HG03175 (cell line): ENCODE data around the gene SNRPB.

ENCODE experiments used
- ATAC-seq: cut with Tn5 transposase; IDR thresholded peaks from one replicate; pipeline ENCODE4 v1.9.1; 2021; ENCODE audit warnings: mild to moderate bottlenecking, moderate library complexity; ENCODE audit not compliant: unreplicated experiment

The SNRPB gene

DNA sequence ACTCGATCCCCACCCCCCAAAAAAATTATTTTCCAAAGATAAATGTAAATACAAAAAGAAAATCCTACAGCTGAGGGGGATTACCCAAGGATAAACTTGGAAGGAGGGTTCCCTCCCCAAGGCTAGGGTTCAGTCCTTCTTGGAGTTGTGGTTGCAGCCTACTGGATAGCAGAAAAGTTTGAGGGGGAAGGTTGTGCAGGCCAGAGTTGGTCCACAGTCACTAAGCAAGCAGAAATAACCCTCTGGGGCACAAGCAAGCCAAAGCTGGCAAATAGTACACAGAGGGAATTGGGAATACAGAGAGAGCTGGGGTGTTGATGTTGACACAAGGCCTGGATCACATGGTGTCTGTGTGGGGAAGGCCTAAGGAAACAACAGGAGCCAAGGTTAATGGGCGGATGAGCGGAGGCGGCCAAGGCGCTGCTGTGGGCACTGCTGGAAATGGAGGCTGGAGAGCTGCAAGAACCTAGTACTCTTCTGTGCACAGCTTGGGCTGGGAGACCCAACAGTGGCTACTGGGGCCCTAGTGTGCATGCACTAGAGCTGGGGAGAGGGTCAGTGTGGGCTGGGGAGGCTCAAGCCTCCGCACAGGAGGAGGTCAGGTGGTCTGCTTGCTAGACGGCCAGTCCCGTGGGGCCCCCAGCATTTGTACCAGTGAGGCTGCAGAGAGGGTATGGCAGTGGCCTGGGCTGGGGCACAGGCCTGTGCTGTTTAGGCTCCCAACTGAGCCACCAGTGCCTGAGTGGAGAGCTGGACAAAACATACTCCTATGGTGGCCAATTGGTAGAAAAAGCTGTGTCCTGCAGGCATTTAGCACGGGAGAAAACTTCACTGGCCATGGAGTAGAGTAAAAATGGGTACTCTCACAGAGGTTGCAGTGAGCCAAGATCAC lies 5.5 kb upstream of the SNRPB start:
- ATAC-seq: no peak

- no peak for ATAC-seq
These were observed 2.9 kb upstream of the SNRPB start for GRCh38 chr20:2473516-2473915.

- peak; percentile 33 for ATAC-seq
These were observed 582 bp downstream of the SNRPB start for GRCh38 chr20:2469991-2470422.

DNA sequence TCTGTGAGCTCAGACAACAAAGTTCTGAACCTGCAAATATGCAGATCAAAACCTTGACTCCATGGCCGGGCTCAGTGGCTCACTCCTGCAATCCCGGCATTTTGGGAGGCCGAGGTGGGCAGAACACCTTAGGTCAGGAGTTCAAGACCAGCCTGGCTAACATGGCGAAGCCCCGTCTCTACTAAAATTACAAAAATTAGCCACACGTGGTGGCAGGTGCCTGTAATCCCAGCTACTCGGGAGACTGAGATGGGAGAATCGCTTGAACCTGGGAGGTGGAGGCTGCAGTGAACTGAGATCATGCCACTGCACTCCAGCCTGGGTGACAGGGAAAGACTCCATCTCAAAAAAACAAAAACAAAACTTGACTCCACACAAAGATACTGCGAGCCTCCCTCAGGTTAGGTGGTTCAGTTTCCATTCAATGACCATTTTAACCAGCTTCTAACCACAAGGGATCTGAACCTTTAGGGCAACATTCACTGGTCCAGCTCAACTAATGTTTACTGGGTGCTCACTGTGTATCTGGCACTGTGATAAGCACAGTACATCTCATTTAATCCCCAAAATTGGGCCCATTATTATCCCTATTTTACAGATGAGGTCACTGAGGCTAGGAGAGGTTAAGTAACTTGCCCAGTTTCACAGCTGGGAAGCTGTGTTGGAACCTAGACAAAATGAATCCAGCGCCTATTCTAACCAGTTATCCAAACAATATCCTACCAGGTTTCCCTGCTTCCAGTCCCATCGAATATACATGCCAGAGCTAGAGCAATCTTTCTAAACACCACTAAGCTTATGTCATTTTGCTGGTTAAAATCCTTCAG lies 1.8 kb downstream of the SNRPB start:
- no peak for ATAC-seq

GRCh38 chr20:2467412-2467811 lies 3.2 kb downstream of the SNRPB start:
- no peak for ATAC-seq

- no peak for ATAC-seq
These were observed 5.5 kb downstream of the SNRPB start for GRCh38 chr20:2465100-2465499.

GRCh38 chr20:2463616-2464365 lies 6.8 kb downstream of the SNRPB start:
- no peak for ATAC-seq

DNA sequence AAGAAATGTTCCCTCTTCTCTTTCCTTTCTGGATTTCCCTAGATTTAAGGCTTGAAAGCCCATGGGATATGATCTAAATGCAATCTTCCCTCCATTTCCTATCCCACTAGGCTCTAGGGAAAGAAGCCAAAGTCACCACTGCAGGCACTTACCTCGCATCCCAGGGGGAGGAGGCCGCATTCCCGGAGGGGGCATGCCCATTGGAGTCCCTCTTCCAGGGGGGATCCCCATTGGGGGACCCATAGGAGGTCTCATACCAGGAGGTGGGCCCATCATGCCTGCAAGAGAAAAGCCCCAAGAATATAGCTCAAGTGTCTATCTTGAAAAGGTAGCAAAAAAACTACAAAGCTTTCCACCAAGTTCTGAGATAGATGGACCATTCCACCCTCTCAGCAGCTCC lies 8.1 kb downstream of the SNRPB start:
- ATAC-seq: no peak

GRCh38 chr20:2460752-2461424 lies 9.7 kb downstream of the SNRPB start:
- ATAC-seq: no peak

DNA sequence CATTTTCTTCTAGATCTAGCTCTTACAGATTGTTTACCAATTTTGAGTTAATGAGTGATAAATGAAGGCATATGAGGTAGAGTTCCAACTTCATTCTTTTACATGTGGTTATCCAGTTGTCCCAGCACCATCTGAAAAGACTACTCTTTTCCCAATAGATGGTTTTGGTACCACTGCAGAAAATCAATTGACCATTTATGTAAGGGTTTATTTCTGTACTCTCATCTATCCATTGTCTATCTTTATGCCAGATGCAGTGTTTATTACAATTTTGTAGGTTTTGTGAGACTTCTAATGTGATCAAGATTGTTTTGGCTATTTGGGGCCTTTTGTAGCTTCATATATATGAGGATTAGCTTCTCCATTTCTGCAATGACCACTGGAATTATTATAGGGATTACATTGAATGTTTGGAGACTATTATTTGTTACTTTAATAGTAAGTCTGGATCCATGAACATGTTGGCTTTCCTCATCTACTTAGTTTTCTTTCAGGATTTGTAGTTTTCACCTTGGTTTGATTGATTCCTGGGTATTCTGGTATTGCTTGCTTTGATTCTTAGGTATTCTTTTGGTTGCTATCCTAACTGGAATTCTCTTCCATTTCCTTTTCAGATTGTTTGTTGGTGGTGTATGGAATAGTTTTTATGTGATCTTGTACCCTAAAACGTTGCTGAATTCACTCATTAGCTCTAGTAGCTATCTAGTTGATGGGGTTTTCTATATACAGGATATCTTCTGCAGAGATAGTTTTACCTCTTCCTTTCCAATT lies 10.4 kb downstream of the SNRPB start:
- ATAC-seq: no peak

DNA sequence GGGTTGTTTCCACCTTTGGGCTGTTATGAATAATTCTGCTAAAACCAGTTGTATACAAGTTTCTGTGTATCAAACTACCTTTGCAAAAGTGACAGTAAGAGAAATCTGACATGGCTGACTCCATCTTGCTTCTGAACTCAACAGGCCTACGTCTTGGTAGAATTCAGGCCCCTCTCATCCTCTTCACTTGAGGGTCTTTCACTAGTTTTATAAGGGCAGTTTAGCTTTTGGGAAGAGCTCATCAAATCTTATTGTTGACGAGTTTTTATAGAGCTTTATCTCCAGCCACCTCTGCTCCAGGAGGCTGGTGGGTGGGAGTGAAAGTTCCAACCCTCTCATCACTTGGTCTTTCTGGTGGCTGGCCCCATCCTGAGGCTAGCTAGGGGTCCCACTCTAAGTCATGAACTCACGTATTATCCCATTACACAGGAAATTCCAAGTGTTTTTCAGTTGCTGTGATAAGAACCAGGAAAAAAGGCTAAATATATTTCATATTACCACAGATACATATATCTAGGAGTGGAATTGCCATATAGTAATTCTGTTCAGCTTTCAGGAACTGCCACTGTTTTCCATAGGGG lies 11.6 kb downstream of the SNRPB start:
- no peak for ATAC-seq

GRCh38 chr20:2455771-2456497 lies 14.7 kb downstream of the SNRPB start:
- no peak for ATAC-seq

DNA sequence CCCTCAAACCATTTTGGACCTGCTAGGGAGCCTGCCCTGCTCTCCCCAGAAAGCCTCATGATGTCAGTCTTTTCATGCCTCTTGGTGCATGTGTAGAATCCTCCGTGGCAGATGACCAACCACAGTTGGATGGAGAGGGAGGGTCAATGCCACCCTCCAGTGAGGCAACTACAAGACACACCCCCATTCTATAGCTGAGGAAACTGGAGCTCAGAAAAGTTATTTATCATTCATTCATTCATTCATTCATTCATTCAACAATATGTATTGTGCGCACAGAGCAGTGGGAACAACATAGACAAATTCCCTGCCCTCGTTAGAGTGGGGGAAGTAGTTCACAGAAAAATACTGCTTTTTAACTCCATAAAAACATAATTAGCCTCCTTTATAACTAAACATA lies 16.8 kb downstream of the SNRPB start:
- no peak for ATAC-seq

GRCh38 chr20:2451939-2452732 lies 18.5 kb downstream of the SNRPB start:
- no peak for ATAC-seq

DNA sequence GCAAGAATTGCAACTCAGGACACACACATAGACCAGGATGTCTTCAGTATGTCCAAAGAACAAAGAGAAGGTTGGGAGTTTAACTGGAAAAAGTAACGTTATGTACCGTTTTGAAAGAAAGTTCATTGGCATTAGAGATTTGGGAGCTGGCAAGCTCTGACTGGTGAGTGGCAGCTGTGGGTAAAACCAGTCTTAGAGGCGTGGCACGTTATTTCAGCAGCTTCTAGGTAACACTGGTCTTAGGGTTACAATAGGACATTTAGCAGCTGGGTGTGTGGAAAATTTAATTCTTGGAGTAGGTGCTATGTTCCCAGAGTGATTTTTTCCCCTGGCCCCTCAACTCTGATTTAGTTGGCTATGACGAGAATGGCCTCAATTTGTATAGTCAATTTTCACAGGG lies 19.2 kb downstream of the SNRPB start:
- ATAC-seq: no peak

GRCh38 chr20:2449386-2449785 lies 21.2 kb downstream of the SNRPB start:
- ATAC-seq: no peak

- ATAC-seq: no peak
These were observed 23.7 kb downstream of the SNRPB start for GRCh38 chr20:2446845-2447244.

DNA sequence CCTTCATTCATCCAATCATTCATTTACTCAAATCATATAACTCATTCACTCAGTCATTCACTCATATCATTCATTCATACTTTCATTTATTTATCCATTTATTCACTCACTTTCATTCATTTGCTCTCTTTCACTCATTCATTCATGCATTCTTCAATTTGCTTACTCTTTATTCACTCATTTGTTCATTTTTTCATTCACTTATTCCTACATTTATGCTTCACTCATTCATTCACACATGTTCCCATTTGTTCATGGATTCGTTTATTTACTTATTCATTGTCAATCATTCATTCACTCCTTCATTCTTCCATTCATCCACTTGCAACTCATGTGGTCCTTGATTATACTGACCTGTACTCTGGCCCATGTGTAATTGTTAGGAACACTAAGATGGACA lies 39.4 kb downstream of the SNRPB start:
- no peak for ATAC-seq
